HepG2 (cell line): Measurements from ENCODE around the gene FAM174C. TPM values are rescaled to one million over a fixed set of nuclear protein-coding genes. Genes with fewer than 3 reads are reported as not detected.

Experiments
- AHR ChIP-seq: IDR thresholded peaks from 2 replicates; pipeline ENCODE4 v1.6.1; 2018; ENCODE audit warnings: missing genetic modification reagents, missing compliant biosample characterization
- CBX2 ChIP-seq, 2 experiments: fragments of 200-600 bp in 1 of 2; sonication (generic); formaldehyde crosslinking in 1 of 2; IDR thresholded peaks; 2 replicates each; pipeline versions ENCODE4 v1.7.0 to v1.8.1; 2018 to 2022; ENCODE audit warnings: low read depth in 2 of 2, low read length in 1 of 2, mild to moderate bottlenecking in 1 of 2, missing genetic modification reagents in 1 of 2
- EZH2 ChIP-seq: conservative IDR thresholded peaks from 2 replicates; pipeline ENCODE4 v1.6.1; 2012; ENCODE audit warnings: mild to moderate bottlenecking, low read depth, low read length, moderate library complexity
- KAT7 ChIP-seq: IDR thresholded peaks from 2 replicates; pipeline ENCODE4 v1.6.1; 2018; ENCODE audit warnings: borderline replicate concordance, missing compliant biosample characterization
- KLF11 ChIP-seq: IDR thresholded peaks from 2 replicates; pipeline ENCODE4 v1.6.1; 2016; ENCODE audit warnings: missing compliant biosample characterization
- MXI1 ChIP-seq: IDR thresholded peaks from 3 replicates; pipeline ENCODE4 v1.6.1; 2012; ENCODE audit warnings: low read depth, low read length, inconsistent platforms, borderline replicate concordance
- NR2F1 ChIP-seq, 2 experiments: fragments of 450-650 bp in 1 of 2; formaldehyde crosslinking in 1 of 2; IDR thresholded peaks; 2 replicates each; pipeline versions ENCODE4 v1.5.0 to v1.6.1; 2016 to 2020; ENCODE audit warnings: mild to moderate bottlenecking in 1 of 2, missing compliant biosample characterization in 1 of 2, missing genetic modification reagents in 1 of 2, moderate library complexity in 1 of 2
- SKI ChIP-seq: fragments of 450-650 bp; IDR thresholded peaks from one replicate; pipeline ENCODE4 v1.6.1; 2018; ENCODE audit warnings: mild to moderate bottlenecking; ENCODE audit not compliant: partially characterized antibody
- SNAPC5 ChIP-seq: sonication (generic); formaldehyde crosslinking; IDR thresholded peaks from 2 replicates; pipeline ENCODE4 v1.8.1; 2023; ENCODE audit warnings: mild to moderate bottlenecking, missing genetic modification reagents, borderline replicate concordance
- ZBTB7A ChIP-seq: sonication (generic); formaldehyde crosslinking; IDR thresholded peaks from 2 replicates; pipeline ENCODE4 v1.8.0; 2022; ENCODE audit warnings: mild to moderate bottlenecking, missing genetic modification reagents
- ZMYM2 ChIP-seq: sonication (generic); formaldehyde crosslinking; IDR thresholded peaks from 2 replicates; pipeline ENCODE4 v1.8.0; 2022; ENCODE audit warnings: mild to moderate bottlenecking, missing genetic modification reagents
- ZNF10 ChIP-seq: sonication (generic); formaldehyde crosslinking; IDR thresholded peaks from 2 replicates; pipeline ENCODE4 v1.4.0; 2020; ENCODE audit warnings: mild to moderate bottlenecking, low read depth, missing genetic modification reagents, borderline replicate concordance
- ZNF263 ChIP-seq: sonication (generic); formaldehyde crosslinking; IDR thresholded peaks from 2 replicates; pipeline ENCODE4 v1.4.0; 2020; ENCODE audit warnings: missing genetic modification reagents
- ZNF329 ChIP-seq: sonication (generic); formaldehyde crosslinking; IDR thresholded peaks from 2 replicates; pipeline ENCODE4 v1.9.0; 2021; ENCODE audit warnings: low read depth, mild to moderate bottlenecking, missing genetic modification reagents
- ZNF850 ChIP-seq: sonication (generic); formaldehyde crosslinking; conservative IDR thresholded peaks from 2 replicates; pipeline ENCODE4 v1.9.0; 2021; ENCODE audit warnings: mild to moderate bottlenecking, missing genetic modification reagents
- ZSCAN5A ChIP-seq: sonication (generic); formaldehyde crosslinking; IDR thresholded peaks from 2 replicates; pipeline ENCODE4 v1.8.0; 2022; ENCODE audit warnings: mild to moderate bottlenecking, missing genetic modification reagents, borderline replicate concordance
- polyA plus RNA-seq, 8 experiments: library from polyadenylated mRNA; depleted of rRNA in 3 of 8; stranded (reverse) in 7 of 8; unstranded in 1 of 8; fragments of >200 nt; fragmentation: Illumina TruSeq in 4 of 8; extraction: Trizol in 4 of 8; gene quantifications; 2 replicates each; pipeline versions ENCODE4 v1.2.1 to v1.2.3, GENCODE V29; 2011 to 2016; ENCODE audit warnings: low read depth in 4 of 8, missing spikeins in 1 of 8, mixed read lengths in 1 of 8; ENCODE audit not compliant: insufficient read depth in 1 of 8
- total RNA-seq, 5 experiments: library from RNA; depleted of rRNA; stranded (reverse); fragments of >200 nt; fragmentation: Illumina TruSeq; extraction: Trizol; gene quantifications; 2 replicates each; pipeline ENCODE4 v1.2.3, GENCODE V29; 2016; ENCODE audit warnings: low read depth in 1 of 5
- TF ChIP-seq, protein P1 (sequence below): sonication (generic); formaldehyde crosslinking; IDR thresholded peaks from 2 replicates; pipeline ENCODE4 v1.4.0; 2020; ENCODE audit warnings: missing genetic modification reagents
- TF ChIP-seq, protein P2 (sequence below): fragments of 450-650 bp; IDR thresholded peaks from 2 replicates; pipeline ENCODE4 v1.6.1; 2016
- TF ChIP-seq, protein P3 (sequence below): sonication (generic); formaldehyde crosslinking; IDR thresholded peaks from 2 replicates; pipeline ENCODE4 v1.8.1; 2023; ENCODE audit warnings: missing genetic modification reagents, mild to moderate bottlenecking, borderline replicate concordance
- TF ChIP-seq, protein P4 (sequence below): sonication (generic); formaldehyde crosslinking; IDR thresholded peaks from 2 replicates; pipeline ENCODE4 v1.5.1; 2020; ENCODE audit warnings: missing genetic modification reagents, mild to moderate bottlenecking, borderline replicate concordance

FAM174C gene
- total and polyA plus RNA-seq, 2 of the 13 experiments (the other 11 are each of a cell fraction or from before 2014, with no cell fraction given), result 19.5 to 31.3 TPM

- peak; percentile 47; the same call in 1 of the 3 replicates for TF ChIP-seq MXI1
- peak; percentile 79; the same call in 1 of the 2 replicates for TF ChIP-seq ZBTB7A
- no peak for TF ChIP-seq ZMYM2
- TF ChIP-seq, protein P1, sequence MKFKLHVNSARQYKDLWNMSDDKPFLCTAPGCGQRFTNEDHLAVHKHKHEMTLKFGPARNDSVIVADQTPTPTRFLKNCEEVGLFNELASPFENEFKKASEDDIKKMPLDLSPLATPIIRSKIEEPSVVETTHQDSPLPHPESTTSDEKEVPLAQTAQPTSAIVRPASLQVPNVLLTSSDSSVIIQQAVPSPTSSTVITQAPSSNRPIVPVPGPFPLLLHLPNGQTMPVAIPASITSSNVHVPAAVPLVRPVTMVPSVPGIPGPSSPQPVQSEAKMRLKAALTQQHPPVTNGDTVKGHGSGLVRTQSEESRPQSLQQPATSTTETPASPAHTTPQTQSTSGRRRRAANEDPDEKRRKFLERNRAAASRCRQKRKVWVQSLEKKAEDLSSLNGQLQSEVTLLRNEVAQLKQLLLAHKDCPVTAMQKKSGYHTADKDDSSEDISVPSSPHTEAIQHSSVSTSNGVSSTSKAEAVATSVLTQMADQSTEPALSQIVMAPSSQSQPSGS, result peak; percentile 25; the same call in 1 of the 2 replicates
- no peak for TF ChIP-seq ZNF10 (CRISPR knock-in tag)
- TF ChIP-seq SKI, result peak; percentile 49
- TF ChIP-seq EZH2, result no peak
- no peak for TF ChIP-seq KLF11 (CRISPR knock-in tag)
- peak; percentile 54 to 74; a peak in 1 of 4 replicates for TF ChIP-seq NR2F1 (CRISPR knock-in tag; IDR thresholded peaks at IDR 0.05)
- no peak for TF ChIP-seq KAT7 (CRISPR knock-in tag)
- TF ChIP-seq CBX2 (IDR thresholded peaks at IDR 0.05; ENCODE audit: low read depth, low read length), result no peak
- TF ChIP-seq CBX2 (CRISPR knock-in tag; IDR thresholded peaks at IDR 0.05; ENCODE audit: low read depth), result no peak
- TF ChIP-seq ZSCAN5A (CRISPR knock-in tag), result no peak
- TF ChIP-seq, protein P2, sequence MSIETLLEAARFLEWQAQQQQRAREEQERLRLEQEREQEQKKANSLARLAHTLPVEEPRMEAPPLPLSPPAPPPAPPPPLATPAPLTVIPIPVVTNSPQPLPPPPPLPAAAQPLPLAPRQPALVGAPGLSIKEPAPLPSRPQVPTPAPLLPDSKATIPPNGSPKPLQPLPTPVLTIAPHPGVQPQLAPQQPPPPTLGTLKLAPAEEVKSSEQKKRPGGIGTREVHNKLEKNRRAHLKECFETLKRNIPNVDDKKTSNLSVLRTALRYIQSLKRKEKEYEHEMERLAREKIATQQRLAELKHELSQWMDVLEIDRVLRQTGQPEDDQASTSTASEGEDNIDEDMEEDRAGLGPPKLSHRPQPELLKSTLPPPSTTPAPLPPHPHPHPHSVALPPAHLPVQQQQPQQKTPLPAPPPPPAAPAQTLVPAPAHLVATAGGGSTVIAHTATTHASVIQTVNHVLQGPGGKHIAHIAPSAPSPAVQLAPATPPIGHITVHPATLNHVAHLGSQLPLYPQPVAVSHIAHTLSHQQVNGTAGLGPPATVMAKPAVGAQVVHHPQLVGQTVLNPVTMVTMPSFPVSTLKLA, result no peak
- TF ChIP-seq AHR (CRISPR knock-in tag), result no peak
- TF ChIP-seq ZNF850 (CRISPR knock-in tag), result no peak
- no peak; the same call in 1 of the 2 replicates for TF ChIP-seq ZNF263
- TF ChIP-seq, protein P3, sequence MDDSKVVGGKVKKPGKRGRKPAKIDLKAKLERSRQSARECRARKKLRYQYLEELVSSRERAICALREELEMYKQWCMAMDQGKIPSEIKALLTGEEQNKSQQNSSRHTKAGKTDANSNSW (CRISPR knock-in tag), result no peak
- TF ChIP-seq, protein P4, sequence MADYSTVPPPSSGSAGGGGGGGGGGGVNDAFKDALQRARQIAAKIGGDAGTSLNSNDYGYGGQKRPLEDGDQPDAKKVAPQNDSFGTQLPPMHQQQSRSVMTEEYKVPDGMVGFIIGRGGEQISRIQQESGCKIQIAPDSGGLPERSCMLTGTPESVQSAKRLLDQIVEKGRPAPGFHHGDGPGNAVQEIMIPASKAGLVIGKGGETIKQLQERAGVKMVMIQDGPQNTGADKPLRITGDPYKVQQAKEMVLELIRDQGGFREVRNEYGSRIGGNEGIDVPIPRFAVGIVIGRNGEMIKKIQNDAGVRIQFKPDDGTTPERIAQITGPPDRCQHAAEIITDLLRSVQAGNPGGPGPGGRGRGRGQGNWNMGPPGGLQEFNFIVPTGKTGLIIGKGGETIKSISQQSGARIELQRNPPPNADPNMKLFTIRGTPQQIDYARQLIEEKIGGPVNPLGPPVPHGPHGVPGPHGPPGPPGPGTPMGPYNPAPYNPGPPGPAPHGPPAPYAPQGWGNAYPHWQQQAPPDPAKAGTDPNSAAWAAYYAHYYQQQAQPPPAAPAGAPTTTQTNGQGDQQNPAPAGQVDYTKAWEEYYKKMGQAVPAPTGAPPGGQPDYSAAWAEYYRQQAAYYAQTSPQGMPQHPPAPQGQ (CRISPR knock-in tag), result no peak
- no peak for TF ChIP-seq SNAPC5 (CRISPR knock-in tag)
- TF ChIP-seq ZNF329 (CRISPR knock-in tag), result no peak
Observed at GRCh38 chr19:1253514-1254080, 21.7 kb upstream of the FAM174C start (continued).
